Adrenal gland (tissue), 19 donors: Measurements from ENCODE around the gene ZBTB2. TPM values are rescaled to one million over a fixed set of nuclear protein-coding genes. Genes with fewer than 3 reads are reported as not detected.
A peak's percentile ranks its signal among the peaks of the same experiment; 100 is the strongest.

ENCODE experiments used
- DNase-seq, 7 donors: peaks; one replicate each; pipeline ENCODE4 v3.0.0-alpha.2; 2019 to 2020
- H3K27ac ChIP-seq, 5 donors: fragments of 200-600 bp; sonication (generic) in 4 of 5; 1 replicate in 3 of 5; 2 replicates in 2 of 5; pipeline versions ENCODE4 v1.5.1 to v1.8.0; 2016 to 2020; ENCODE audit warnings: mild to moderate bottlenecking in 1 of 5
- H3K27me3 ChIP-seq: fragments of 200-600 bp; 2 replicates; pipeline ENCODE4 v1.8.0; 2021
- H3K36me3 ChIP-seq, 2 donors: fragments of 200-600 bp; replicated peaks in 1 of 2; 1 replicate in 1 of 2; 2 replicates in 1 of 2; pipeline versions ENCODE4 v1.5.1 to v1.8.0; 2018 to 2022
- H3K4me1 ChIP-seq, 2 donors: fragments of 200-600 bp; replicated peaks in 1 of 2; 1 replicate in 1 of 2; 2 replicates in 1 of 2; pipeline versions ENCODE4 v1.5.1 to v1.8.0; 2018 to 2021
- H3K4me3 ChIP-seq, 4 donors: fragments of 200-600 bp; sonication (generic) in 3 of 4; one replicate each; pipeline ENCODE4 v1.5.1; 2016 to 2018
- H3K9me3 ChIP-seq, 3 donors: fragments of 200-600 bp; sonication (generic) in 1 of 3; replicated peaks in 1 of 3; 1 replicate in 2 of 3; 2 replicates in 1 of 3; pipeline versions ENCODE4 v1.5.1 to v1.8.0; 2016 to 2021
- CTCF ChIP-seq, 6 experiments: fragments of 450-650 bp in 4 of 6; fragments of 200-600 bp in 2 of 6; sonication (generic) in 1 of 6; IDR thresholded peaks; 1 replicate in 5 of 6; 2 replicates in 1 of 6; pipeline versions ENCODE4 v1.5.1 to v1.8.0; 2016 to 2021; ENCODE audit warnings: antibody characterized with exemption in 6 of 6, mild to moderate bottlenecking in 2 of 6, moderate library complexity in 1 of 6
- POLR2A ChIP-seq, 2 donors: fragments of 450-650 bp; IDR thresholded peaks; one replicate each; pipeline ENCODE4 v1.6.1; 2017; ENCODE audit warnings: antibody characterized with exemption in 2 of 2, mild to moderate bottlenecking in 2 of 2, moderate library complexity in 1 of 2
- whole genome bisulfite sequencing, 4 donors: extraction: QIAGEN DNeasy Blood & Tissue Kit in 2 of 4; methylation state at CpG; one replicate each; pipeline versions ENCODE4 v1.1.5 to v1.1.7; 2013 to 2017; 5-methylcytosine and 5-hydroxymethylcytosine counted together
- intact Hi-C, 2 donors: fragments of 100-400 bp; cut with DNase I; formaldehyde crosslinking; loops; one replicate each; pipeline versions ENCODE4 v1.14.1 to v1.15.0; 2022 to 2023
- long read RNA-seq, 10 donors: library from polyadenylated mRNA in 3 of 10; unstranded in 2 of 10; stranded (forward) in 1 of 10; transcript quantifications; one replicate each; pipeline ENCODE4 v2.0.0 and lab custom pipeline, GENCODE V29; 2021 to 2026
- polyA plus RNA-seq, 3 donors: library from polyadenylated mRNA; stranded (reverse); fragments of 200-250 nt in 2 of 3; fragments of 350-450 nt in 1 of 3; fragmentation: Illumina TruSeq in 1 of 3; extraction: RNeasy Lipid Tissue Mini Kit (QIAGEN cat#74804) in 1 of 3; gene quantifications; one replicate each; pipeline ENCODE4 v1.2.3, GENCODE V29; 2013 to 2014
- total RNA-seq, 9 donors: library from RNA; depleted of rRNA in 4 of 9; stranded (reverse); fragments of >200 nt in 4 of 9; fragments of 120-200 nt in 1 of 9; fragmentation: NEBNext Ultra II Directional in 1 of 9; extraction: Animal tissue kit (Norgen Biotek cat#: 25700) in 1 of 9; gene quantifications; one replicate each; pipeline versions ENCODE4 v1.1.0 to v1.2.4, GENCODE V29; 2013 to 2023
- donor health status: healthy with polysubstance abuse.
- donor health status: Bipolar disorder and iron deficiency.
- donor health status: DM: yes; HTN: yes; CAD: no.
- donor health status: DM: no; HTN: no; CAD: no.
- donor health status: DM: no; HTN: no; CAD: no.
- donor health status: DM: yes; HTN: yes; CAD: no.

ZBTB2 gene
- total RNA-seq (10 to 100 TPM in 3 of 9 donors, 1 to 10 TPM in 6; 4.9 to 11.3 (median 9.3) TPM), polyA plus RNA-seq (1 to 10 TPM; 7.1 to 8.6 (median 7.7) TPM)
- long read RNA-seq, donor 1, partial matches to known transcripts, result 0 of 1 reads
- long read RNA-seq, donor 1, other reads (novel, unspliced or antisense), result 0 of 1 reads
- long read RNA-seq, donor 2, result 0 reads
- long read RNA-seq, donor 3, partial matches to known transcripts, result 0 of 2 reads
- long read RNA-seq, donor 3, other reads (novel, unspliced or antisense), result 0 of 2 reads
- long read RNA-seq, donor 4, partial matches to known transcripts, result 0 of 2 reads
- long read RNA-seq, donor 4, other reads (novel, unspliced or antisense), result 2 of 2 reads
- long read RNA-seq, donor 5, transcript ZBTB2-201 (3 exons, 3,090 nt), result major isoform, 9 of 16 reads
- long read RNA-seq, donor 5, partial matches to known transcripts, result 0 of 16 reads
- long read RNA-seq, donor 5, other reads (novel, unspliced or antisense), result 7 of 16 reads
- long read RNA-seq, donor 6, partial matches to known transcripts, result 0 of 1 reads
- long read RNA-seq, donor 6, other reads (novel, unspliced or antisense), result 1 of 1 reads
- long read RNA-seq, donor 7, partial matches to known transcripts, result 0 of 2 reads
- long read RNA-seq, donor 7, other reads (novel, unspliced or antisense), result 0 of 2 reads
- long read RNA-seq, donor 8, partial matches to known transcripts, result 0 of 1 reads
- long read RNA-seq, donor 8, other reads (novel, unspliced or antisense), result 0 of 1 reads
- long read RNA-seq, donor 9, transcript ZBTB2-201 (3 exons, 3,090 nt), result major isoform, 5 of 5 reads
- long read RNA-seq, donor 9, partial matches to known transcripts, result 0 of 5 reads
- long read RNA-seq, donor 9, other reads (novel, unspliced or antisense), result 0 of 5 reads
- long read RNA-seq, donor 10, result 0 reads

GRCh38 chr6:151391471-151392413 lies at the start of gene ZBTB2:
ZBTB2 (minus strand) TSS chr6:151391559; CDS start chr6:151373637, 17,922 bp downstream.
- peak; percentile 70 to 83 (median 76) for DNase-seq
- WGBS, 4 donors, result 0 to 3% (median 1%) methylated on average over 11 to 50 of the region's 57 CpGs
- peak within 1 kb of the TSS; percentile 37 to 91 (median 78) for H3K4me3 ChIP-seq
- peaks cover 42 to 58% of the 10 kb centered on the region in 2 donors for H3K4me1 ChIP-seq
- no peaks in the 10 kb centered on the region for H3K27me3 ChIP-seq
- H3K36me3 ChIP-seq, result no peaks in the 10 kb centered on the region
- H3K27ac ChIP-seq, result peak within 1 kb of the TSS; percentile 95 to 100 (median 98)
- intact Hi-C loops, result no loop called here
- TF ChIP-seq POLR2A (IDR thresholded peaks at IDR 0.05) (peak in 1 of 2 donors; percentile 46), CTCF (IDR thresholded peaks at IDR 0.05) (no peak)
- H3K9me3 ChIP-seq, result no peaks in the 10 kb centered on the region

GRCh38 chr6:151440930-151441329 lies 49.6 kb upstream of the ZBTB2 start:
- WGBS, 4 donors, result 34 to 41% (median 38%) methylated on average over 2 of the region's 2 CpGs
- intact Hi-C loops, result no loop called here
- Histone ChIP-seq H3K4me3 (no peak overlapping the region), H3K4me1 (peaks cover 15 to 27% of the 10 kb centered on the region in 2 donors), H3K36me3 (no peaks in the 10 kb centered on the region), H3K27ac (peak overlapping the region in 1 of 5 donors; percentile 1), H3K27me3 (no peaks in the 10 kb centered on the region), H3K9me3 (no peaks in the 10 kb centered on the region)
- no peak for DNase-seq
- TF ChIP-seq POLR2A (IDR thresholded peaks at IDR 0.05) (no peak), CTCF (IDR thresholded peaks at IDR 0.05) (peak in 5 of 6 experiments; percentile 40 to 61 (median 51))

- intact Hi-C loops, result no loop called here
- Histone ChIP-seq H3K27me3 (no peaks in the 10 kb centered on the region), H3K4me3 (no peak overlapping the region), H3K27ac (no peak overlapping the region), H3K9me3 (no peaks in the 10 kb centered on the region), H3K4me1 (peaks cover 10 to 22% of the 10 kb centered on the region in 2 donors), H3K36me3 (no peaks in the 10 kb centered on the region)
- DNase-seq, result no peak
- TF ChIP-seq POLR2A (IDR thresholded peaks at IDR 0.05) (no peak), CTCF (IDR thresholded peaks at IDR 0.05) (no peak)
- WGBS, 4 donors, result 0 to 10% (median 4%) methylated on average over 1 of the region's 1 CpG
Observed at GRCh38 chr6:151440498-151440897, 49.1 kb upstream of the ZBTB2 start.
